Measurements from ENCODE around the gene DDX42.
A peak's percentile ranks its signal among the peaks of the same experiment; 100 is the strongest.
"Not testable (repeated sequence)": the region's sequence is repeated elsewhere in the genome, so short reads cannot be mapped to it uniquely, and the experiment has no call there.

DDX42 gene

DNA sequence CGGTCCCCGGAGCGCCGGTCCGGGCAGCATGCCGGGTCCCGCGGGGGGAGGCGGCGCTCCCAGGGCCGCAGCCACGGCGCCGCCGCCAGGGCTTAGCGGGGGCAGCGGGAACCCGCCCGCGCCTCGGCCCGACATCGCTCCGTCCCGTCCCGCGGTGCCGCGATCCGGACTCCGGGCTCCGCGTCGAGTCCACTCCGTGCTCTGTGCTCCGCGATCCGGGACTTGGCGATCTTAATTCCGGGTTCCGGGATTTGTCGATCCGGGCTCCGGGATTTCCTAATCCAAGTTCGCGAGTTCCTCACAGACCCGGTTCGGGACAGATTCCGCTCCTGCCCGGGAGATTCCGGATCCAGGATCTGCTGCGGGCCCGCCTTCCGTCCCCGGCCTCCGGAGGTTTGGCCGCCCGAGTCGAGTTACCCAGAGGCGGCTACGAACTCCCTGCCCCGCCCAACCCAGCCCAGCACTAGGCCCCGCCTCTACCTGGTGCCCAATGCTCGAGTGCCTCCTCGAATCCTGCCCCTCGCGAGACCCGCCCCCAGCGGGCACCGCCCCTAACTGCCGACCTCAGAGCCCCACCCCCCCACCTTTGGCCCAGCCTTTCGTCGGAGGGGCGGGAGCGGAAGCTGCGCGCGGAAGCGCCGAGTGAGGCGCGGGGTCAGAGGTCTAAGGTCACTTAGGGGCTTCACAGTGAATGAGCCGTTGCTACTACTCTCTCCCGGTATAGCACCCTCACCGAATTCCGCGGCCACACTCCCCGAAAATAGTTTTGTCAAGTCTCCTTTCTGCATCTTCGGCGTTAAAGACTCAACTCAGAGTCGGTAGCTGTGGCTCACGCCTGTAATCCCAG lies 68.8 kb downstream of the DDX42 start, which contains the start of gene SMARCD2:
Gene SMARCD2, minus strand, starts transcription at position 146 of the 847 bp plus-strand sequence. Its CDS starts 11 bp downstream, at position 135.
- Histone ChIP-seq H3K4me3 (peak within 1 kb of the TSS; percentile 76), H3K27me3 (ENCODE audit: low read depth) (no peaks in the 10 kb centered on the region), H3K4me1 (peaks cover 11% of the 10 kb centered on the region), H3K9me3 (no peaks in the 10 kb centered on the region), H3K36me3 (replicated peaks) (peaks cover 4% of the 10 kb centered on the region; the same call in 1 of the 2 replicates)
- DNase-seq (ENCODE audit: low spot score in 2 of 2) = peak; percentile 96 to 99
- in situ Hi-C loops (cut with MboI; ENCODE audit: low sequenced_read_pairs) = no loop called here

DNA sequence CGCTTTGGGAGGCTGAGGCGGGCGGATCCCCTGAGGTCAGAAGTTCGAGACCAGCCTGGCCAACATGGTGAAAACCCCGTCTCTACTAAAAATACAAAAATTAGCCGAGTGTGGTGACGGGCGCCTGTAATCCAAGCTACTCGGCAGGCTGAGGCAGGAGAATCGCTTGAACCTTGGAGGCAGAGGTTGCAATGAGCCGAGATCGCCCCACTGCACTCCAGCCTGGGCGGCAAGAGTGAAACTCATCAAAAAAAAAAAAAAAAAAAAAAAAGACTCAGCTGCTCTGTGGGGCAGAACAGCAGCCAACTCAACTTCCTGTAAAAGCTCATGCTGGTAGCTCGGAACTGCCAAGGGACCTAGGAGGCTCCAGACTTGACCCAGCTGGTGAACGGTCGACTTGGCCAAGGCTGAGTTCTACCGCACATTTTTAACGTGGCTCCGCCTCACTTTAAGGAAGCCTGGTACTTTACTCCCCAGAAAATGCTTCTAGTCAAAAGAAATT lies 69.5 kb downstream of the DDX42 start:
- DNase-seq (ENCODE audit: low spot score in 2 of 2); H3K27me3 ChIP-seq (ENCODE audit: low read depth); H3K9me3 ChIP-seq; H3K36me3 ChIP-seq (replicated peaks); in situ Hi-C loops (cut with MboI; ENCODE audit: low sequenced_read_pairs): not testable (repeated sequence)
- Histone ChIP-seq H3K4me3 (peak overlapping the region; percentile 76), H3K4me1 (peaks cover 11% of the 10 kb centered on the region)

GRCh38 chr17:63843910-63844677 lies 70.1 kb downstream of the DDX42 start:
- in situ Hi-C loops (cut with MboI; ENCODE audit: low sequenced_read_pairs) = no loop called here
- Histone ChIP-seq H3K4me3 (no peak overlapping the region), H3K27me3 (ENCODE audit: low read depth) (no peaks in the 10 kb centered on the region), H3K36me3 (replicated peaks) (peaks cover 4% of the 10 kb centered on the region; the same call in 1 of the 2 replicates), H3K9me3 (no peaks in the 10 kb centered on the region), H3K4me1 (peaks cover 8% of the 10 kb centered on the region)
- no peak for DNase-seq (ENCODE audit: low spot score in 2 of 2)

DNA sequence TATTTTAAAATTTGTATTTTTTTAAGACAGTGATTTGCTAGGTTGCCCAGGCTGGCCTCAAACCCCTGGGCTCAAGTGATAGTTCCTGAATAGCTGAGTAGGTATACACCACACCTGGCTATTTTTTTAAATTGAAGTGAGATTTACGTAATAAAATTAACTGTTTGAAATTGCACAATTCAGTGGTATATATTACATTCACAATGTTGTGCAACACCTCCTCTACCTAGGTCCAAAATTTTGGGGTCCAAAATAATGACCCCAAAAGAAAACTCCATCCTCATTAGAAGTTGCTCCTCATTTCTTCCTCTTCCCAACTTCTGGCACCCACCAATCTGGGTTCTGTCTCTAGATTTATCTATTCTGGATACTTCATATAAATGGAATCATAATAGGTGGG lies 71.5 kb downstream of the DDX42 start:
- no peak overlapping the region for H3K4me3 ChIP-seq
- DNase-seq (ENCODE audit: low spot score in 2 of 2) = no peak
- H3K9me3 ChIP-seq = no peaks in the 10 kb centered on the region
- in situ Hi-C loops (cut with MboI; ENCODE audit: low sequenced_read_pairs) = no loop called here
- peaks cover 4% of the 10 kb centered on the region; the same call in 1 of the 2 replicates for H3K36me3 ChIP-seq (replicated peaks)
- no peaks in the 10 kb centered on the region for H3K27me3 ChIP-seq (ENCODE audit: low read depth)
- peaks cover 6% of the 10 kb centered on the region for H3K4me1 ChIP-seq

- in situ Hi-C loops (cut with MboI; ENCODE audit: low sequenced_read_pairs) = no loop called here
- no peaks in the 10 kb centered on the region for H3K36me3 ChIP-seq (replicated peaks)
- DNase-seq (ENCODE audit: low spot score in 2 of 2) = no peak
- no peaks in the 10 kb centered on the region for H3K27me3 ChIP-seq (ENCODE audit: low read depth)
- H3K4me3 ChIP-seq = no peak overlapping the region
- H3K9me3 ChIP-seq = no peaks in the 10 kb centered on the region
- no peaks in the 10 kb centered on the region; the same call in 1 of the 2 replicates for H3K4me1 ChIP-seq
Measured at GRCh38 chr17:63847525-63848249, 73.7 kb downstream of the DDX42 start.

DNA sequence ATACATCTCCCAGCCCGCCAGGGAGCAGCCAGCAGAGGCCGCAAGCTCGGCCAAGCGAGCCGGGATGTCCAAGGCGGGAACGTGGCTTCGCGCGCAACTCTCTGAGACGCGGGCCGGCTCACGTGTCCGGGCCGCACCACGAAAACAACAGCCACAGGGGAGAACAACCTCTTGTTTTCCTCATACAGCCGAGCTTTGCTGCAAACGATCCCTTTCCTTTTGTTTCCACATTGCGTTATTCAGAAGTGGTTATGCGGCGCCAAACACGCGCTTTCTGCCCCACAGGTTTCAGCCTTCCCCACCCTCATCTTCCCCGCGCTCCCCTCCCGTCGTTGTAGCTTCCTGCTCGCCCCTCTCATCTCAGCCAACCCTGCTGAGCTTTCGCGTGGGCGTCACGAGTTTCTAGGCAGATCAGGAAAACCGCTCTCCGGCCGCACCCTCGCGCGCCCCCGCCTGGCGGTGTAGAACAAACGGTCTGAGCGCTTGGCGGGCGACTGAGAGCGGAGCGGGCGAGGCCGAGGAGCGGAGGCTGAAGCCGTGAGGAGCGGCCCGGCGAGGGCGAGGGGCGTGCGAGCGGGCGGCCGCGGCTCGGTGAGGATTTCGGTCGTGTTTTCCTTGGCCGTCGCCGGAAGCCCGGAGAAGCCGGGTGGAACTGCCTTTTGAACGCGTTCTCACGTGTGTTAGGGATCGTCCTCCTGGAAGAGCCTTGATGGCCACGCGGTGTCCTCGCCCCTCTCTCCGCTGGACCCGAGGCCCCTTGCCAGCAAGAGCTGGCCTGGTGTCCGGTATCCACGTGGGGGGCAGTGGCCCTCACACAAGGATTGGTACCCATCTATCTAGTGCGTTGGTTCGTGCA lies 75.1 kb downstream of the DDX42 start:
- in situ Hi-C loops (cut with MboI; ENCODE audit: low sequenced_read_pairs) = no loop called here
- DNase-seq (ENCODE audit: low spot score in 2 of 2) = no peak
- H3K9me3 ChIP-seq = no peaks in the 10 kb centered on the region
- H3K4me1 ChIP-seq = no peaks in the 10 kb centered on the region; the same call in 1 of the 2 replicates
- no peaks in the 10 kb centered on the region for H3K36me3 ChIP-seq (replicated peaks)
- no peak overlapping the region for H3K4me3 ChIP-seq
- H3K27me3 ChIP-seq (ENCODE audit: low read depth) = peaks cover 9% of the 10 kb centered on the region; the same call in 1 of the 2 replicates

- H3K27me3 ChIP-seq (ENCODE audit: low read depth) = peaks cover 14% of the 10 kb centered on the region; the same call in 1 of the 2 replicates
- H3K36me3 ChIP-seq (replicated peaks) = no peaks in the 10 kb centered on the region
- no peak for DNase-seq (ENCODE audit: low spot score in 2 of 2)
- in situ Hi-C loops (cut with MboI; ENCODE audit: low sequenced_read_pairs) = no loop called here
- no peaks in the 10 kb centered on the region for H3K4me1 ChIP-seq
- H3K9me3 ChIP-seq = no peaks in the 10 kb centered on the region
- H3K4me3 ChIP-seq = no peak overlapping the region
Measured at GRCh38 chr17:63850401-63850800, 76.4 kb downstream of the DDX42 start.

DNA sequence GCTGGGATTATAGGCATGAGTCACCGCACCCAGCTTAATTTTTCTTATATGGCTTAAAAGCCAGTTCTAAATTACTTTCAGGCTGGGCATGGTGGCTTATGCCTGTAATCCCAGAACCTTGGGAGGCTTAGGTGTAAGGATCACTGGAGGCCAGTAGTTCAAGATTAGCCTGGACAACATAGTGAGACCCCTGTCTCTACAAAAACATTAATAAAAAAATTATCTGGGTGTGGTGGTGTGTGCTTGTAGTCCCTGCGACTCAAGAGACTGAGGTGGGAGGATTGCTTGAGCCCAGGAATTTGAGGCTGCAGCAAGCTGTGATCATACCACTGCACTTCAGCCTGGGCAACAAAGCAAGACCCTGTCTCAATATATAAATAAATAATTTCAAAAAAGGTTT lies 79.3 kb downstream of the DDX42 start:
- no peak overlapping the region for H3K4me3 ChIP-seq
- no peaks in the 10 kb centered on the region for H3K36me3 ChIP-seq (replicated peaks)
- no peak for DNase-seq (ENCODE audit: low spot score in 2 of 2)
- no peaks in the 10 kb centered on the region for H3K4me1 ChIP-seq
- in situ Hi-C loops (cut with MboI; ENCODE audit: low sequenced_read_pairs) = no loop called here
- peaks cover 14% of the 10 kb centered on the region; the same call in 1 of the 2 replicates for H3K27me3 ChIP-seq (ENCODE audit: low read depth)
- H3K9me3 ChIP-seq = no peaks in the 10 kb centered on the region

- in situ Hi-C loops (cut with MboI; ENCODE audit: low sequenced_read_pairs) = no loop called here
- Histone ChIP-seq H3K36me3 (replicated peaks) (no peaks in the 10 kb centered on the region), H3K4me3 (no peak overlapping the region), H3K9me3 (no peaks in the 10 kb centered on the region), H3K27me3 (ENCODE audit: low read depth) (peaks cover 18% of the 10 kb centered on the region), H3K4me1 (no peaks in the 10 kb centered on the region)
- no peak for DNase-seq (ENCODE audit: low spot score in 2 of 2)
Measured at GRCh38 chr17:63854709-63855108, 80.7 kb downstream of the DDX42 start.

DNA sequence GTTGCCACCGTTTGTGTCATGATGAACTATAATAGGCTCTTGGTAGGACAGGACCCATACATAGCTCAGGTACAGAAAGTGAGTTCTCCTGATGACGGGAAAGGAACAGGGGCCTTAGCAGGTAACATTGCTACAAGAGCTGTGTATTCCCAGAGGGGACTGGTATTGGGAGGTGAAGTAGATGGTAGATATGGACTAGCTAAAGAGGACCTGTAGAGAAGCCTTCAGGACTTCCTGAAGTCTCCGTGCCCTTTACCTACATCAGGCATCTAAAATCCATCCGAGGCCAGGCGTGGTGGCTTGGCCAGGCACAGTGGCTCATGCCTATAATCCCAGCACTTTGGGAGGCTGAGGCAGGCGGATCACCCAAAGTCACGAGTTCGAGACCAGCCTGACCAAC lies 81.2 kb downstream of the DDX42 start:
- Histone ChIP-seq H3K27me3 (ENCODE audit: low read depth) (peaks cover 22% of the 10 kb centered on the region), H3K36me3 (replicated peaks) (no peaks in the 10 kb centered on the region), H3K4me1 (no peaks in the 10 kb centered on the region), H3K9me3 (no peaks in the 10 kb centered on the region), H3K4me3 (no peak overlapping the region)
- DNase-seq (ENCODE audit: low spot score in 2 of 2) = no peak
- in situ Hi-C loops (cut with MboI; ENCODE audit: low sequenced_read_pairs) = no loop called here

DNA sequence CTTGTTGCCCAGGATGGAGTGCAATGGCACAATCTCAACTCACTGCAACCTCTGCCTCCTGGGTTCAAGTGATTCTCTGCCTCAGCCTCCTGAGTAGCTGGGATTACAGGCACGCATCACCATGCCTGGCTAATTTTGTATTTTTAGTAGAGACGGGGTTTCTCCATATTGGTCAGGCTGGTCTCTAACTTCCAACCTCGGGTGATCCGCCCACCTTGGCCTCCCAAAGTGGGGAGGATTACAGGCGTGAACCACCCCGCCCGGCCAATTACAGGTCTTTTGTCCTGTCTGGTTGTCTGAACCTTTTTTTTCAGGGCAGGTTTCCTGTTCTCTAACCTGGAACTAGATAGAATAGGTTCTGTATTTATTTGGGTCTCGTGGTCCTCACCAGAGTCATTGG lies 82.5 kb downstream of the DDX42 start:
- DNase-seq (ENCODE audit: low spot score in 2 of 2); in situ Hi-C loops (cut with MboI; ENCODE audit: low sequenced_read_pairs); H3K4me3 ChIP-seq; H3K36me3 ChIP-seq (replicated peaks); H3K9me3 ChIP-seq; H3K4me1 ChIP-seq: not testable (repeated sequence)
- peaks cover 28% of the 10 kb centered on the region for H3K27me3 ChIP-seq (ENCODE audit: low read depth)

DNA sequence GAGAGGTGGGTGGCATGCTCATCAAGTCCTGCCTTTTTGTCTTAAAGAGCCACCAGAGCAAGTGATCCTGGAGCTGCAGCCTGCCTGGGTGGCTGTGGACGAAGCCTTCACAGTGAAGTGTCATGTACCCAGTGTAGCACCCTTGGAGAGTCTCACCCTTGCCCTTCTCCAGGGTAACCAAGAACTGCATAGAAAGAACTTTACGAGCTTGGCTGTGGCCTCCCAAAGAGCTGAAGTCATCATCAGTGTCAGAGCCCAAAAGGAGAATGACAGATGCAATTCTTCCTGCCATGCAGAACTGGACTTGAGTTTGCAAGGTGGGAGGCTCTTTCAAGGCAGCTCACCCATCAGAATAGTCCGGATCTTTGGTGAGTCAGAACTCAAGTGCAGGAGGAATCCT lies 85.3 kb downstream of the DDX42 start:
- in situ Hi-C loops (cut with MboI; ENCODE audit: low sequenced_read_pairs) = no loop called here
- H3K4me3 ChIP-seq = no peak overlapping the region
- H3K4me1 ChIP-seq = no peaks in the 10 kb centered on the region
- no peaks in the 10 kb centered on the region for H3K9me3 ChIP-seq
- DNase-seq (ENCODE audit: low spot score in 2 of 2) = no peak
- peaks cover 19% of the 10 kb centered on the region for H3K27me3 ChIP-seq (ENCODE audit: low read depth)
- H3K36me3 ChIP-seq (replicated peaks) = no peaks in the 10 kb centered on the region

DNA sequence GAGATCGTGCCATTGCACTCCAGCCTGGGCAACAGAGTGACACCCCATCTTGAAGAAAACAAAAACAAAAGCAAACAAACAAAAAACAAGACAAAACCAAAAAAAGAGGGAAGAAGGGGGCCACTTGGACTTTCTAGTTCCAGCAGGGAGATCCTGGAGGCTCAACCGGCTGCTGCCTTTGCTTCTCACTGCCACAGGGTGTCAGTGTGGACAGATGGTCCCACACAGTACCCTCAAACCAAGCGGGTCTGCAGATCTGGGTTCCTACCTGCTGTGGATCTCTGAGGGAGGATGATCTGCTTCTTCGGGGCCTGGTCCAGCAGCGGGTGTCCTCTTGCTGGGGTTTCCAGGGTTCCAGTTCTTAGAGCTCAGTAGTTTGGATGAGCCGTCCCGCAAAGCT lies 92.7 kb downstream of the DDX42 start:
- H3K9me3 ChIP-seq; H3K4me1 ChIP-seq; H3K27me3 ChIP-seq (ENCODE audit: low read depth); DNase-seq (ENCODE audit: low spot score in 2 of 2); H3K4me3 ChIP-seq; H3K36me3 ChIP-seq (replicated peaks); in situ Hi-C loops (cut with MboI; ENCODE audit: low sequenced_read_pairs): not testable (repeated sequence)
